Mesodermal cell (in vitro differentiated cells): ENCODE measurements around the gene EEF1AKMT1.
A peak's percentile ranks its signal among the peaks of the same experiment; 100 is the strongest.
"Not testable (repeated sequence)": the region's sequence is repeated elsewhere in the genome, so short reads cannot be mapped to it uniquely, and the experiment has no call there.

ENCODE experiments used
- H3K27ac ChIP-seq: 2 replicates; pipeline ENCODE4 v1.7.0; 2013; ENCODE audit warnings: mild to moderate bottlenecking, low read depth, low read length, moderate library complexity; ENCODE audit not compliant: severe bottlenecking
- H3K36me3 ChIP-seq: 2 replicates; pipeline ENCODE4 v1.7.1; 2013; ENCODE audit warnings: mild to moderate bottlenecking, low read length, moderate library complexity; ENCODE audit not compliant: control insufficient read depth, insufficient read depth
- H3K4me1 ChIP-seq: one replicate; pipeline ENCODE4 v1.7.1; 2013; ENCODE audit warnings: mild to moderate bottlenecking, low read length; ENCODE audit not compliant: insufficient read depth, control insufficient read depth, poor library complexity, severe bottlenecking
- H3K4me3 ChIP-seq: 2 replicates; pipeline ENCODE4 v1.7.0; 2013; ENCODE audit warnings: low read length, control low read depth, mild to moderate bottlenecking; ENCODE audit not compliant: insufficient read depth, poor library complexity, severe bottlenecking; ENCODE audit errors: extremely low read depth
- H3K9me3 ChIP-seq: 2 replicates; pipeline ENCODE4 v1.7.1; 2013; ENCODE audit warnings: mild to moderate bottlenecking, low read length, moderate library complexity; ENCODE audit not compliant: control insufficient read depth
- WGBS, 2 experiments: methylation state at CpG; one replicate each; pipeline ENCODE4 v1.1.5; 2013; ENCODE audit warnings: missing lambda C conversion rate in 2 of 2; ENCODE audit not compliant: insufficient coverage in 2 of 2; 5-methylcytosine and 5-hydroxymethylcytosine counted together

Gene EEF1AKMT1

GRCh38 chr13:20776751-20777150, 3.0 kb upstream of the EEF1AKMT1 start:
- Histone ChIP-seq H3K27ac (no peak overlapping the region), H3K4me3 (no peak overlapping the region), H3K4me1 (no peaks in the 10 kb centered on the region), H3K9me3 (no peaks in the 10 kb centered on the region), H3K36me3 (peaks cover under 1% of the 10 kb centered on the region)
- WGBS, 2 experiments: 60% methylated on average over 1 of the region's 1 CpG; no CpG with 5 or more reads in 1 of the 2 experiments

GRCh38 chr13:20775961-20776360, 2.2 kb upstream of the EEF1AKMT1 start:
- 100% methylated on average over 1 of the region's 2 CpGs; no CpG with 5 or more reads in 1 of the 2 experiments for WGBS, 2 experiments
- H3K4me3 ChIP-seq: no peak overlapping the region
- no peaks in the 10 kb centered on the region for H3K9me3 ChIP-seq
- H3K4me1 ChIP-seq: no peaks in the 10 kb centered on the region
- H3K27ac ChIP-seq: no peak overlapping the region
- peaks cover 1% of the 10 kb centered on the region for H3K36me3 ChIP-seq

GRCh38 chr13:20774746-20775145, 985 bp upstream of the EEF1AKMT1 start:
- Histone ChIP-seq H3K36me3 (peaks cover 8% of the 10 kb centered on the region), H3K4me3 (no peak overlapping the region), H3K9me3 (no peaks in the 10 kb centered on the region), H3K4me1 (no peaks in the 10 kb centered on the region), H3K27ac (no peak overlapping the region)
- WGBS, 2 experiments: 100% methylated on average over 1 of the region's 1 CpG

- Histone ChIP-seq H3K9me3 (peaks cover 8% of the 10 kb centered on the region), H3K27ac (no peak overlapping the region), H3K4me3 (peak overlapping the region; percentile 57), H3K4me1 (no peaks in the 10 kb centered on the region), H3K36me3 (peaks cover 17% of the 10 kb centered on the region)
- 85 to 98% methylated on average over 5 to 6 of the region's 10 CpGs for WGBS, 2 experiments
These were observed 1.2 kb downstream of the EEF1AKMT1 start for GRCh38 chr13:20772401-20773131.

GRCh38 chr13:20769834-20770233, 3.9 kb downstream of the EEF1AKMT1 start:
- no peaks in the 10 kb centered on the region for H3K4me1 ChIP-seq
- no peak overlapping the region for H3K4me3 ChIP-seq
- no CpG with 5 or more reads among the region's 1 CpG for WGBS, 2 experiments
- H3K27ac ChIP-seq: no peak overlapping the region
- H3K36me3 ChIP-seq: peaks cover 17% of the 10 kb centered on the region
- peaks cover 8% of the 10 kb centered on the region for H3K9me3 ChIP-seq

GRCh38 chr13:20769091-20769490, 4.7 kb downstream of the EEF1AKMT1 start:
- no peak overlapping the region for H3K27ac ChIP-seq
- no CpG with 5 or more reads among the region's 2 CpGs for WGBS, 2 experiments
- H3K4me1 ChIP-seq: no peaks in the 10 kb centered on the region
- peaks cover 8% of the 10 kb centered on the region for H3K9me3 ChIP-seq
- H3K4me3 ChIP-seq: no peak overlapping the region
- H3K36me3 ChIP-seq: peaks cover 17% of the 10 kb centered on the region

GRCh38 chr13:20767309-20767943, 6.3 kb downstream of the EEF1AKMT1 start:
- H3K9me3 ChIP-seq: peaks cover 8% of the 10 kb centered on the region
- H3K36me3 ChIP-seq: peaks cover 17% of the 10 kb centered on the region
- WGBS, 2 experiments: no CpG with 5 or more reads among the region's 2 CpGs
- H3K4me3 ChIP-seq: no peak overlapping the region
- H3K4me1 ChIP-seq: no peaks in the 10 kb centered on the region
- no peak overlapping the region for H3K27ac ChIP-seq

GRCh38 chr13:20760872-20761271, 12.9 kb downstream of the EEF1AKMT1 start:
- Histone ChIP-seq H3K4me1 (no peaks in the 10 kb centered on the region), H3K4me3 (no peak overlapping the region), H3K27ac (no peak overlapping the region), H3K36me3 (no peaks in the 10 kb centered on the region), H3K9me3 (peaks cover 5% of the 10 kb centered on the region)
- WGBS, 2 experiments: 100% methylated on average over 1 of the region's 3 CpGs; no CpG with 5 or more reads in 1 of the 2 experiments

GRCh38 chr13:20754009-20754408, 19.8 kb downstream of the EEF1AKMT1 start:
- Histone ChIP-seq H3K36me3 (peaks cover 5% of the 10 kb centered on the region), H3K9me3 (peaks cover 28% of the 10 kb centered on the region), H3K4me3 (no peak overlapping the region), H3K27ac (no peak overlapping the region), H3K4me1 (no peaks in the 10 kb centered on the region)

GRCh38 chr13:20749377-20749776, 24.4 kb downstream of the EEF1AKMT1 start:
- WGBS, 2 experiments: 80% methylated on average over 1 of the region's 1 CpG; no CpG with 5 or more reads in 1 of the 2 experiments
- H3K9me3 ChIP-seq: peaks cover 20% of the 10 kb centered on the region

GRCh38 chr13:20743830-20744404, 29.8 kb downstream of the EEF1AKMT1 start:
- H3K36me3 ChIP-seq, H3K4me3 ChIP-seq, H3K4me1 ChIP-seq, H3K9me3 ChIP-seq, H3K27ac ChIP-seq: not testable (repeated sequence)
- WGBS, 2 experiments: 76 to 100% methylated on average over 1 to 2 of the region's 4 CpGs

More at GRCh38 chr13:20749377-20749776, 24.4 kb downstream of the EEF1AKMT1 start:
- Histone ChIP-seq H3K36me3 (peaks cover 5% of the 10 kb centered on the region), H3K4me1 (no peaks in the 10 kb centered on the region), H3K27ac (no peak overlapping the region), H3K4me3 (no peak overlapping the region)
